GM08714 (cell line): ENCODE results near the gene CRELD2.

Experiments used
- H3K4me3 ChIP-seq: fragments of 200-500 bp; sonication (Bioruptor generic); 2 replicates; pipeline ENCODE4 v1.5.1; 2014; ENCODE audit warnings: mild to moderate bottlenecking, low read length, inconsistent platforms
- ZNF274 ChIP-seq: IDR thresholded peaks from 2 replicates; pipeline ENCODE4 v1.6.1; 2012; ENCODE audit warnings: mild to moderate bottlenecking, low read depth, low read length

CRELD2 gene

DNA sequence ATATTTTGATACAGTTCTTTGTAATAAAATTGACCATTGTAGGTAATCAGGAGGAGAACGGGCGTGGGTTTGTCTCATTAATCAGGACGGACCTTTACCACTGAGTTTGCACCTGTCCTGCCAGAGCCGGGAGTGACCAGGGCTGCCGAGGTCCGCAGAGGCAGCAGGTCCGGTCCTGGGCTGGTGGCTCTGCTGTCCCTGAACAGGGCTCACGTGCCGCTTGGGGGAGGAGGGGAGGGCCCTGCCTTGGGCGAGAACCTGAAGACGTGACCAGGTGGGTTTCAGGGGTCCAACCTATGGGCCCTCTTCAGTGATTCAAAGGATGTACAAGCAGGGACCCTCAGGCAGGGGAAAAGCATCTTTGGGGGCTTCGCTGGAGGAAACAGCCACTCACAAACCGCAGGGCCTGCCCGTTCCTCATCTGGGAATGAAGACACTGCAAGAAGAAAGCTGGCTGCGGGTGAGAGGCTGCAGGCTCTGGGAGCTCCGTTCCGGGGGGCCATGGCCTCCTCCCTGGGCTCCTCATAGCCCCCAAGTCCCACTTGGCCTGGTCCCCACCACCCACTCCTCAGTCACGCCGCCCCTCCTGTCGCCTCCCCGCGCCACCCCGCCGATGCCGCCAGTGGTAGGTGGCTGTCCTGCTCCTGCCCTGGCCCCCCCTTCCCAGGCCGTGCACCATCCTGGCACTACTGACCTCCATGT, 9.2 kb downstream of the CRELD2 start:
- no peak overlapping the region for H3K4me3 ChIP-seq
- no peak for TF ChIP-seq ZNF274

- no peak overlapping the region for H3K4me3 ChIP-seq
- TF ChIP-seq ZNF274, result no peak
Observed at GRCh38 chr22:49928185-49928495, 9.7 kb downstream of the CRELD2 start.

DNA sequence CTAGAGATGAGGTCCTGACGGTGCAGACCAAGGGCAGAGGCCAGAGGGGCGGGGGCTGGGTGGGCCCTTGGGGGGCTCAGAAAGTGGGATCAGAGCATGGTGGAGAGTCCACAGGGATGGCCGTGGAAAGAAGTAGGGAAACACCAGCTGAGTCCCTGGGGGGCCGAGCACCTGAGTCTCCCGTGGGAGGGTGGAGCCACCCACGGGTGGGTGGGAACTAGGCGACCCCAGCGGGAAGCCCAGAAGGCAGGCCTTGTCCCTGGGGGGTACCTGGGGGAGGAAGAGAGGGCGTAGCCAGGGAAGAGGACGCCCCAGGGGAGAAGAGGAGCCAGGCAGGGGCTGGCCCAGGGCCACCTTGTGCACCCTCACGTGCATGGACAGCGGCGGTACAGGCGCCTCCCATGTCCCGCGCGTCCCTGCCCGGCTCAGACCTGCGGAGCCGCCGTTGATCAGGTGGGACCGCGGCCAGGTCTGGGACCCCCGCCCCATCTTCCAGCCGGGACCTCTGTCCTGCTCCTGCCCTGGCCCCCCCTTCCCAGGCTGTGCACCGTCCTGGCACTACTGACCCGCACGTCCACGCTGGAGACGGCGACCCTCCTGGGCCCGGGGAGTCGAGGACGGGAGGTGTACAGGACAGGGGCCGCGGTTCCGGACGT, 10.2 kb downstream of the CRELD2 start:
- no peak for TF ChIP-seq ZNF274
- H3K4me3 ChIP-seq, result no peak overlapping the region

- H3K4me3 ChIP-seq, result no peak overlapping the region
- no peak for TF ChIP-seq ZNF274
Observed at GRCh38 chr22:49929211-49929979, 11.0 kb downstream of the CRELD2 start.

DNA sequence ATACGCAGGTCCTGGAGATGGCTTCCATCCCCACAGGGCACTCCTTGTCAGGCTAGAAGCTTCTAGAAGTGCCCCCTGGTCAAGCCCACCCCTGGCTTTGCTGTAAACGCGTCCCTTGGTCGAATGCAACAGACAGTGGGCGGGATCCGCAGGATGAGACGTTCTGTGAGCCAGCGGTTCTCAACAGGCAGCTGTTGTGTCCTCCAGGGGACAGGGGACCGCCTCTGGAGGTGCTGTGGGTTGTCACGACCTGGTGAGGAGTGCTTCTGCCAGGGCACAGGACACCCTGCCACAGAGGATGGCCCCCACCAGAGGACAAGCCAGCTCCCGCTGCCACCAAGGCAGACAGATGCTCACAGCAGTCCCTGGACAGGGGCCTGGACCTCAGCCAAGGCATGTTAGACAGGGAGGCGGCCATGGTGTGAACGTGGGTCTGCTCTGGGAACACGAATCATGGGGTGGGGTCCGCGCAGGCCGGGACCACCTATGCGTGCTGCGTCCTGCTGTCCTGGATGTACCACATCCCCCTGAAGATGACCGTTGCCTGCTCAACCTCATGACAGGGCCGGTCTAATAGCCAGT, 11.7 kb downstream of the CRELD2 start:
- no peak overlapping the region for H3K4me3 ChIP-seq
- TF ChIP-seq ZNF274, result no peak

DNA sequence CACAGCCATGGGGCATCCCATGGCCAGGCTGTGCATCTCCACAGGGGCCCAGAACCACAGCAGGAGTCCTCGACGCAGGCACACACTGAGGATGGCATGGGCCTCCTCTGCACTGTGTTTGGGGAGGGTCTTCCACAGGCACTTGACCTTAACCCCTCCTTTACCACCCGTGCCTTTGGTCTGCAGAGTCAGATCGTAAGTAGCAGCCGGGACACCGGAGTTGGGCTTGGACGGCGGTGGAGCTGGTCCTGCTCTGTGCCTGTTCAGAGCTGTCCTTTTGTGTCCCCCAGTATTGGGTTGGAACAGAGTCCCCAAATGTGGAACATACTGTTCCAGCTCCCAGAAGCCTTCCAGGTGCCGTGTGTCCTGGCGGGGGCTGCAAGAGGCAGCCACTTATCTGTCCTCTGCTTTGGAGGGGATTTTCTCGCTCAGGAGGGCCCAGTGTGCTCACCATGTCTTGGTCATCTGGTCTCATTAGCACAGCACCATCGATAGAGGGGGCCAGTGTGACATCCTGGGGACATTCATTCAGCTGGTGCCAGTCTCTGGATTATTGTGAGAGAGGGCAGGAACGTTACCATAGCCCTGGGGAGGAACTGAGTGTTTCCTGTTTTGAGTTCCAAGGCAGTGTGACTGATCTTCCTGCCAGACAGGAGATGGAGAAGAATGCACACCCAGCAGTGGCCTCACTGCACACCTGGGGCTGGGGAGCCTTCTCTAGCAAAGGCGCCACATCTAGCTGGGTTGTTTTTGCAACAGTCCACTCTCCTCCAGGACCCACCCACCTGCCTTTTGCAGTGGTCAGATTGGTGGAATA, 12.4 kb downstream of the CRELD2 start:
- TF ChIP-seq ZNF274, result no peak
- no peak overlapping the region for H3K4me3 ChIP-seq

DNA sequence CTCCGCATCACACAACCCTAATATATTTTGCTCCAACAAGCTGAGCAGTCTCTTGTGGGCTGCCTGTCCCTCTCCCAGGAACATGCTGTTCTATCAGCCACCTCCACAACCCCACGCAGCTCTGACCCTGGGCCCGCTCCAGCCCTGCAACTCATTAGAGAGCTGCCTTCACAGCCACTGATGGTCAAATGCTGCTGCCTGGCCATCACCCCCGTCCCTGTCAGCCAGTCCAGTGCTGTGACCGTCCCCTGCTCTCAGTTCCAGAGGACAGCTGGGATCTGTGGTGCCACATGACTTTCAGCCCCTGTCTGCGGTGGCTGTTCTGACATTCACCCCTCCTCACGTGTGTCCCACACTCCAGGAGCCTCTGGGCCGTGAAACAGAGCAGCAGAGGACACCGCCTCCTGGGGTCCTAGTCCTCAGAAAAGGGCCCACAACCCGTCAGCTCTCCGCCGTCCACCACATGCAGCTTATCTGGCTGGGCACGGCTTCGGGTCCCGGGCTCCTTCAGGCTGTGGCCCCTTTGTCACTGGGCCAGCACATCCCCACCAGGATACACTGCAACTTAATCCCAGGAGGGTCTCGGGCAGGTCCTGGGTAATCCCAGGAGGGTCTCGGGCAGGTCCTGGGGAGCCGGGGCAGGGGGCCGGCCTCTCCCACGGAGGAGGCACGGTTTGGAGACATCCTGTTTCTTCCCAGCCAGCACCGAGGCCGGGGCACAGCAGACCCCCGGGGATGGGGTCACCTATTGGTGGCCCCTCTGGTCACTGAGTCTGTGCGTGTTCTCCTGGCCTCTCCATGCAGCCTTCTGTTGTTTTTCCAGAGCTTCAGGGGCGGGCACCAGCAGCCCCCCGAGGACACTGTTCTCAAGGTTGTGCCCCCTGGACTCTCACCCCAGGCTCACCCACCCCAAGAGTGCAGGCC, 15.1 kb downstream of the CRELD2 start:
- TF ChIP-seq ZNF274, result no peak
- H3K4me3 ChIP-seq, result no peak overlapping the region

DNA sequence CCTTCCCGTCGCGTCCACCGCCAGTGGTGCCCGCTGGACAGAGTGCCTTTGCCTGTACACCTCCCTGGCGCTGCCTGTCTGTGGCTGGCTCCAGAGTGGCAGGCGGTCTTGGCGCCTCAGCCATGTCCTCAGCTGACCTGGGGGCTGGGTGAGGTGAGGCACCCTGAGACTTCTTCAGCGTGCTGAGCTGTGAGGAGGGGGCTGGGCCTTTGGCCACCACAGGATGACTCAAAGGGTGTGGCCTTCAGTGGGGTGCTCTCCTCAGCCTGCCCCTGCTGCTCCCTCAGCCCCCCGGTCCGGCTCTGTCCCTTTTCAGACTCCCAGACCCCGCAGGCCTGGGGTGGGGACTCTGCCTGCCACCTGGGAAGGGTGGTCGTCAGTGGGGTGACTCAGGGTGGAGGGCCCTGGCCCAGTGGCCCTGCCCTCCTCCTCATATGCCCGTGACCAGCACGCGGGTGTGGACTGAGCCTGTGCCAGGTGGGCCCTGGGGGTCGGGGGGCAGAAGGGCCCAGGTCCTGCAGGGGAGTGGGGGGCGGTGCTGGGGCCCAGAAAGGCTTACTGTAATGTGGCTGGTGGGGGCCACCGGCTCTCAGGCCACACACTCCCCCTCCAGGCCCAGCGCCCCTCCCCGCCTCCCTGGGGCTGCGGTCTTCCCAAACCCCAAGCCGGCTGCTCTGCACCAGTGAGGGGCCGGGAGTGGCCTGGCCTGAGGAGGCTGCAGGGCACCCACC, 15.9 kb downstream of the CRELD2 start:
- no peak for TF ChIP-seq ZNF274
- peak overlapping the region; percentile 51; the same call in 1 of the 2 replicates for H3K4me3 ChIP-seq

DNA sequence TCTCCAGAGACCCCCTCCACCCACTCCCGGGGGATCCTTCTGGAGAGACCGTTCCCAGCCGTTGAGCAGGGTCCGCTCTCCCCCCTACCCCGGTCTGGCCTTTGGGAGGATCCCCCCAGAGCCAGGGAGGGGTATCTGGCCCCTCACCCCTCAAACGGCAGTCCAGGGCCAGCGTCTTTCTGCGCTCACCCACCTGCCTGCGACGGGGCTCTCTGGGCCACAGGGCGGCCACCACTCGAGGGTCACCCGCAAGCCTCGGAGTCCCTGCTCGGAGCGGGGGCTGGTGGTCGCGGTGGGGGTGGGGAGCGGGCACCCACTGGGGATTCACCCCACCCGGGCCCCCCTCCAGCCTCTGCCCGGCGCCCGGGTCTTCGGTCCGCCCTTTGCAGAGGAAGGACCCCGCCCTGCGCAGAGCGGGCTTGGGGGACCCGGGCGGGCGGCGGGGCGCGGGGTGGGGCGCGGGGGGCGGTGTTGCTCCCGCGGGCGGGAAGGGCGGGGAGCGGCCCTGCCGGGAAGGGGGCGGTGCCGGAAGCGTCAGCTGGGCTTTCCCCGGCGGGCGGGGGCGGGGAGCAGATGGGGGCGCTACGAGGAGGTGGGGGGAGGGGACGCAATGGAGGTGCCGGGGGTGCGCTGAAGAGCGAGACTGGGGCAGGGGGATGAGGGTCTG, 16.6 kb downstream of the CRELD2 start:
- H3K4me3 ChIP-seq, result peak overlapping the region; percentile 51
- no peak for TF ChIP-seq ZNF274

DNA sequence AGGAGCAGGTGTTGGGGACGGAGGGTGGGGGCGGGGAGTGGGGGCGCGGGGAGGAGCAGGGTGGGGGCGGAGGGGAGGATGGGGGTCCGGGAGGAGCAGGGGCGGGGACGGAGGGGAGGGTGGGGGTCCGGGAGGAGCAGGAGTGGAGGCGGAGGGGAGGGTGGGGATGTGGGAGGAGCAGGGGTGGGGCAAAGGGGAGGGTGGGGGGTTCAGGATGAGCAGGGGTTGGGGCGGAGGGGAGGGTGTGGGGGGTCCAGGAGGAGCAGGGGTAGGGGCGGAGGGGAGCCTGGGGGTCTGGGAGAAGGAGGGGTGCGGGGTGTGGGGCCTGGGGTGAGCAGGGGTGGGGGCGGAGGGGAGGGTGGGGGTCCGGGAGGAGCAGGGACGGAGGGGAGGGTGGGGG, 17.1 kb downstream of the CRELD2 start:
- H3K4me3 ChIP-seq, result no peak overlapping the region
- TF ChIP-seq ZNF274, result no peak

DNA sequence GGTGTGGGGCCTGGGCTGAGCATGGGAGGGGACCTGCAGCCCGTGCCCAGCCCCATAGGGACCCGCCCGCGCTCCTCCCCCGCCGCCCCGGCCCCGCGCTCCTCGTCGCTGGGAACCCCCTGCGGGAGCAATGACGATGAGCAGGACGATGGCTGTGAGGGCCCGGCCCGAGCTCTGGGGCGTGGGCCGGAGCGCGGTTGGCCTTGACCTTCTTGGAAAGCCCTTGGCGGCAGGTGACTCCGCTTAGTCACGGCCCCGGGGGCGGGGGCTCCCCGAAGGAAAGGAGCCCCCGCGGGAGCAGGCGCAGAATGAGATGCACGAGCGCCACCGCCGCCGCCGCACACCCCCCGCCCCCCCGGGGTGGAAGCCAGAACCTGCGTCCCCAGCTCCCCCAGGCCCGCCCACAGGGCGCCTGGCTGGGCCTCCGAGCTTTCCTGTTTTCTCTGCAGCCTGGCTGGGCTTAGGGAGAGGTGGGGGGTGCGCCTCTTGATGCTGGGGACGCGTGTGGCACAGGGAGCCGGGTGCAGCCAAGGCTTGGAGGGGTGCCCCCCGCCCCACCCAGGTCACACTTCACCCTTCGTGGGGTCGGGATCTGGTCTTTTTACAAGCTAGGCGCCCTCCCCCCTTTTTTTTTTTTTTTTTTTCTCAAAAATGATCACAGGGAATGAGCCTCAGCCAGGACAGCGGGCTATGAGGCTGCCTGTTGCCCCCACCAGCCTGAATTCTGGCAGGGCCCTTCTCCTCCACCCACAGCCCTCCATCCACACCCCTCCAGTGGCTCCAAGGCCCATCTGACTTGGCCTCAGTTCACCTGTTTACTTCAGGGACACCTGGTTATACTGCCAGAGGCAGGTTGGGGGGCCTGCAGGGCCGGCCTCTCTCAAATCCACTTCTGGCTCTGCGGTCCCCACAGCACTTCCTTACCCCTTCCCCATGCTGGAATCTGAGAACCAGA, 17.9 kb downstream of the CRELD2 start:
- no peak for TF ChIP-seq ZNF274
- H3K4me3 ChIP-seq, result no peak overlapping the region; the same call in 1 of the 2 replicates
